HEK293 (cell line): ENCODE data around the gene TP53I11.
A peak's percentile ranks its signal among the peaks of the same experiment; 100 is the strongest.

Experiments used
- CTCF ChIA-PET: fragments of 350-600 bp; formaldehyde crosslinking; extraction: SDS; loops from one replicate; lab custom pipeline; 2021; ENCODE audit warnings: antibody characterized with exemption; lab: Yijun Ruan, JAX
- POLR2A ChIA-PET: fragments of 300-600 bp; formaldehyde crosslinking; extraction: SDS; loops from one replicate; lab custom pipeline; 2020; ENCODE audit warnings: antibody characterized with exemption, inconsistent platforms; lab: Yijun Ruan, JAX
- H3K27ac ChIP-seq: fragments of 200-500 bp; sonication (Bioruptor generic); 2 replicates; pipeline ENCODE4 v1.5.1; 2014; ENCODE audit warnings: low read depth, low read length, control low read depth, inconsistent platforms; ENCODE audit errors: extremely low read depth
- H3K36me3 ChIP-seq, 2 experiments: fragments of 200-500 bp in 1 of 2; sonication (Bioruptor generic) in 1 of 2; 1 replicate in 1 of 2; 2 replicates in 1 of 2; pipeline ENCODE4 v1.5.1; 2014 to 2017; ENCODE audit warnings: inconsistent platforms in 2 of 2, low read length in 2 of 2; ENCODE audit not compliant: control insufficient read depth in 2 of 2, insufficient read depth in 1 of 2
- H3K4me1 ChIP-seq: fragments of 200-500 bp; sonication (Bioruptor generic); 2 replicates; pipeline ENCODE4 v1.5.1; 2014; ENCODE audit warnings: mild to moderate bottlenecking, low read length, inconsistent platforms; ENCODE audit not compliant: control insufficient read depth, insufficient read depth
- H3K4me3 ChIP-seq: 2 replicates; pipeline ENCODE4 v1.5.1; 2011; ENCODE audit warnings: low read depth, mild to moderate bottlenecking, control low read depth, low read length, moderate library complexity
- H3K9me3 ChIP-seq: fragments of 200-500 bp; sonication (Bioruptor generic); 2 replicates; pipeline ENCODE4 v1.5.1; 2014; ENCODE audit warnings: low read depth, low read length, inconsistent platforms; ENCODE audit not compliant: control insufficient read depth, insufficient read depth
- EGR2 ChIP-seq: fragments of 450-650 bp; formaldehyde crosslinking; IDR thresholded peaks from 2 replicates; pipeline ENCODE4 v1.5.1; 2016; ENCODE audit warnings: low read depth, missing biosample characterization, missing genetic modification characterization
- GLIS1 ChIP-seq: fragments of 450-650 bp; formaldehyde crosslinking; IDR thresholded peaks from 2 replicates; pipeline ENCODE4 v1.5.1; 2016; ENCODE audit warnings: missing biosample characterization, missing genetic modification characterization
- GLIS2 ChIP-seq: fragments of 450-650 bp; formaldehyde crosslinking; IDR thresholded peaks from 2 replicates; pipeline ENCODE4 v1.5.1; 2016; ENCODE audit warnings: missing biosample characterization, missing genetic modification characterization
- OSR2 ChIP-seq: fragments of 450-650 bp; formaldehyde crosslinking; IDR thresholded peaks from 2 replicates; pipeline ENCODE4 v1.5.1; 2016; ENCODE audit warnings: missing biosample characterization, missing genetic modification characterization
- PATZ1 ChIP-seq: fragments of 450-650 bp; formaldehyde crosslinking; IDR thresholded peaks from 2 replicates; pipeline ENCODE4 v1.5.1; 2016; ENCODE audit warnings: missing biosample characterization, missing genetic modification characterization
- SP2 ChIP-seq: fragments of 450-650 bp; formaldehyde crosslinking; IDR thresholded peaks from 2 replicates; pipeline ENCODE4 v1.5.1; 2016; ENCODE audit warnings: missing biosample characterization, missing genetic modification characterization
- ZBTB48 ChIP-seq: fragments of 450-650 bp; formaldehyde crosslinking; IDR thresholded peaks from 2 replicates; pipeline ENCODE4 v1.5.1; 2016; ENCODE audit warnings: missing biosample characterization, missing genetic modification characterization
- ZFHX2 ChIP-seq: fragments of 450-650 bp; formaldehyde crosslinking; conservative IDR thresholded peaks from 2 replicates; pipeline ENCODE4 v1.5.1; 2016; ENCODE audit warnings: missing biosample characterization, missing genetic modification characterization
- ZIC2 ChIP-seq: fragments of 450-650 bp; formaldehyde crosslinking; IDR thresholded peaks from 2 replicates; pipeline ENCODE4 v1.5.1; 2016; ENCODE audit warnings: missing biosample characterization, missing genetic modification characterization
- ZNF132 ChIP-seq: fragments of 450-650 bp; formaldehyde crosslinking; IDR thresholded peaks from 2 replicates; pipeline ENCODE4 v1.5.1; 2017; ENCODE audit warnings: missing biosample characterization, missing genetic modification characterization, borderline replicate concordance
- ZNF280D ChIP-seq: fragments of 450-650 bp; formaldehyde crosslinking; IDR thresholded peaks from 2 replicates; pipeline ENCODE4 v1.5.1; 2016; ENCODE audit warnings: missing biosample characterization, missing genetic modification characterization
- ZNF341 ChIP-seq: fragments of 450-650 bp; formaldehyde crosslinking; IDR thresholded peaks from 2 replicates; pipeline ENCODE4; 2016; ENCODE audit warnings: low read depth, missing biosample characterization, missing genetic modification characterization
- ZNF398 ChIP-seq: fragments of 450-650 bp; formaldehyde crosslinking; IDR thresholded peaks from 2 replicates; pipeline ENCODE4 v1.5.1; 2017; ENCODE audit warnings: missing biosample characterization, missing genetic modification characterization
- ZNF423 ChIP-seq: fragments of 450-650 bp; formaldehyde crosslinking; IDR thresholded peaks from 2 replicates; pipeline ENCODE4 v1.5.1; 2016; ENCODE audit warnings: missing biosample characterization, missing genetic modification characterization
- ZNF48 ChIP-seq: fragments of 450-650 bp; formaldehyde crosslinking; IDR thresholded peaks from 2 replicates; pipeline ENCODE4 v1.5.1; 2016; ENCODE audit warnings: missing biosample characterization, missing genetic modification characterization
- ZNF580 ChIP-seq: fragments of 450-650 bp; formaldehyde crosslinking; IDR thresholded peaks from 2 replicates; pipeline ENCODE4 v1.5.1; 2016; ENCODE audit warnings: missing biosample characterization, missing genetic modification characterization

The TP53I11 gene

GRCh38 chr11:44955015-44955738 is 4.5 kb upstream of the TP53I11 start (continued):
- TF ChIP-seq ZNF280D (tag by site-specific recombination), result no peak
- TF ChIP-seq ZIC2 (tag by site-specific recombination), result peak; percentile 31
- TF ChIP-seq ZFHX2 (tag by site-specific recombination), result peak; percentile 30; the same call in 1 of the 2 replicates
- peak; percentile 82 for TF ChIP-seq GLIS1 (tag by site-specific recombination)
- peak; percentile 52 for TF ChIP-seq GLIS2 (tag by site-specific recombination)
- no peak for TF ChIP-seq ZNF580 (tag by site-specific recombination)
- TF ChIP-seq SP2, result no peak
- TF ChIP-seq PATZ1 (tag by site-specific recombination), result no peak
- TF ChIP-seq ZNF132 (tag by site-specific recombination), result no peak
- no peak for TF ChIP-seq ZNF48 (tag by site-specific recombination)
- peak; percentile 48 for TF ChIP-seq ZNF398 (tag by site-specific recombination)

- H3K27ac ChIP-seq, result no peak overlapping the region
- POLR2A ChIA-PET, result interaction anchor here (1.0 kb wide), 1 partner anchor 24 kb away, joined by 3 read pairs; no protein-coding TSS in a partner anchor
- CTCF ChIA-PET, result interaction anchor here (0.5 to 1.7 kb wide), 5 partner anchors 13 to 152 kb away, joined by 3 to 10 read pairs (median 4); no protein-coding TSS in a partner anchor
- H3K9me3 ChIP-seq, result no peaks in the 10 kb centered on the region
- no peak overlapping the region for H3K4me3 ChIP-seq
- peak; percentile 59; the same call in 1 of the 2 replicates for TF ChIP-seq ZNF341 (tag by site-specific recombination)
- TF ChIP-seq EGR2 (tag by site-specific recombination), result peak; percentile 38; the same call in 1 of the 2 replicates
- TF ChIP-seq ZFHX2 (tag by site-specific recombination), result peak; percentile 33
- TF ChIP-seq ZBTB48 (tag by site-specific recombination), result no peak
- TF ChIP-seq ZNF423 (tag by site-specific recombination), result no peak
- TF ChIP-seq OSR2 (tag by site-specific recombination), result no peak
- no peaks in the 10 kb centered on the region for H3K4me1 ChIP-seq
- H3K36me3 ChIP-seq, result no peaks in the 10 kb centered on the region
Observed at GRCh38 chr11:44954051-44954906, 3.6 kb upstream of the TP53I11 start.
